Activated naive CD4-positive, alpha-beta T cell treated with anti-CD3 and anti-CD28 coated beads, Interleukin-2, amount 50 U/mL, for 72 hours (primary cell): ENCODE results near the gene EIF3A. TPM values are rescaled to one million over a fixed set of nuclear protein-coding genes. Genes with fewer than 3 reads are reported as not detected.
"Not testable (repeated sequence)": the region's sequence is repeated elsewhere in the genome, so short reads cannot be mapped to it uniquely, and the experiment has no call there.

ENCODE experiments used
- ATAC-seq, 2 donors: fragments of 150-1000 bp; cut with Tn5 transposase; 2 replicates each; pipeline ENCODE4 v1.10.0; 2021; ENCODE audit warnings: mild to moderate bottlenecking in 2 of 2, moderate library complexity in 2 of 2
- DNase-seq, 2 donors: peaks; one replicate each; pipeline ENCODE4 v3.0.0; 2021 to 2022; ENCODE audit warnings: low spot score in 2 of 2
- H3K27ac Mint-ChIP-seq, 2 donors: one replicate each; pipeline ENCODE4 v1.8.0; 2022; ENCODE audit warnings: mild to moderate bottlenecking in 2 of 2, mixed read lengths in 2 of 2
- H3K36me3 Mint-ChIP-seq, 2 donors: one replicate each; pipeline ENCODE4 v1.8.0; 2022; ENCODE audit warnings: mixed read lengths in 2 of 2
- H3K9me3 Mint-ChIP-seq, 2 donors: one replicate each; pipeline ENCODE4 v1.8.0; 2022; ENCODE audit warnings: mixed read lengths in 2 of 2
- total RNA-seq, 2 donors: library from RNA; stranded (reverse); gene quantifications; one replicate each; pipeline ENCODE4 v1.2.3, GENCODE V29; 2022

Gene EIF3A
- total RNA-seq = 100 to 1,000 TPM; 125 to 129 TPM

- H3K9me3 Mint-ChIP-seq = no peaks in the 10 kb centered on the region
- H3K36me3 Mint-ChIP-seq = peaks cover 25 to 36% of the 10 kb centered on the region in 2 donors
- peak; percentile 94 to 97 for DNase-seq
- peak; percentile 90 to 92 for ATAC-seq
- peak within 1 kb of the TSS; percentile 95 to 96 for H3K27ac Mint-ChIP-seq
Measured at GRCh38 chr10:119080521-119081259, at the start of gene EIF3A. Gene EIF3A (minus strand): TSS chr10:119080817. CDS start chr10:119080676, 141 bp downstream.

- Mint-ChIP-seq H3K36me3 (peaks cover 45 to 60% of the 10 kb centered on the region in 2 donors), H3K27ac (peak overlapping the region; percentile 72 to 94), H3K9me3 (peaks cover 3 to 4% of the 10 kb centered on the region in 2 donors)
- DNase-seq (no peak), ATAC-seq (no peak)
Measured at GRCh38 chr10:119129721-119130120, 49.1 kb upstream of the EIF3A start.

- Mint-ChIP-seq H3K9me3 (peaks cover 0 to 3% of the 10 kb centered on the region in 2 donors), H3K36me3 (peaks cover 21 to 31% of the 10 kb centered on the region in 2 donors), H3K27ac (peak overlapping the region in 1 of 2 donors; percentile 29)
- DNase-seq = no peak
- no peak for ATAC-seq
Measured at GRCh38 chr10:119125942-119126341, 45.3 kb upstream of the EIF3A start.

GRCh38 chr10:119120875-119121274 is 40.3 kb upstream of the EIF3A start:
- Mint-ChIP-seq H3K9me3 (no peaks in the 10 kb centered on the region), H3K36me3 (peaks cover 2 to 3% of the 10 kb centered on the region in 2 donors), H3K27ac (no peak overlapping the region)
- no peak for ATAC-seq
- DNase-seq = no peak

GRCh38 chr10:119120413-119120867 is 39.8 kb upstream of the EIF3A start:
- Mint-ChIP-seq H3K9me3 (no peaks in the 10 kb centered on the region), H3K27ac (no peak overlapping the region), H3K36me3 (no peaks in the 10 kb centered on the region)
- peak; percentile 57 to 64 for ATAC-seq
- no peak for DNase-seq

- no peaks in the 10 kb centered on the region for H3K36me3 Mint-ChIP-seq
- no peak overlapping the region for H3K27ac Mint-ChIP-seq
- H3K9me3 Mint-ChIP-seq = no peaks in the 10 kb centered on the region
- ATAC-seq = no peak
- DNase-seq = no peak
Measured at GRCh38 chr10:119119400-119119799, 38.8 kb upstream of the EIF3A start.

- Mint-ChIP-seq H3K36me3 (peaks cover 0 to 5% of the 10 kb centered on the region in 2 donors), H3K9me3 (no peaks in the 10 kb centered on the region), H3K27ac (no peak overlapping the region)
- ATAC-seq (no peak), DNase-seq (no peak)
Measured at GRCh38 chr10:119118231-119118630, 37.6 kb upstream of the EIF3A start.

GRCh38 chr10:119116326-119116951 is 35.8 kb upstream of the EIF3A start:
- no peak overlapping the region for H3K27ac Mint-ChIP-seq
- H3K36me3 Mint-ChIP-seq = peaks cover 0 to 5% of the 10 kb centered on the region in 2 donors

GRCh38 chr10:119115926-119116325 is 35.3 kb upstream of the EIF3A start:
- H3K27ac Mint-ChIP-seq = peak overlapping the region in 1 of 2 donors; percentile 72
- H3K9me3 Mint-ChIP-seq = no peaks in the 10 kb centered on the region
- no peak for ATAC-seq
- H3K36me3 Mint-ChIP-seq = peaks cover 0 to 5% of the 10 kb centered on the region in 2 donors
- no peak for DNase-seq

More at GRCh38 chr10:119116326-119116951, 35.8 kb upstream of the EIF3A start:
- DNase-seq (no peak), ATAC-seq (no peak)
- no peaks in the 10 kb centered on the region for H3K9me3 Mint-ChIP-seq

GRCh38 chr10:119113751-119114732 is 33.4 kb upstream of the EIF3A start:
- Mint-ChIP-seq H3K36me3 (peaks cover 0 to 5% of the 10 kb centered on the region in 2 donors), H3K27ac (no peak overlapping the region), H3K9me3 (no peaks in the 10 kb centered on the region)
- no peak for ATAC-seq
- no peak for DNase-seq

- peaks cover 0 to 5% of the 10 kb centered on the region in 2 donors for H3K36me3 Mint-ChIP-seq
- ATAC-seq = no peak
- no peak for DNase-seq
- no peak overlapping the region for H3K27ac Mint-ChIP-seq
- no peaks in the 10 kb centered on the region for H3K9me3 Mint-ChIP-seq
Measured at GRCh38 chr10:119112056-119112455, 31.4 kb upstream of the EIF3A start.

- not testable (repeated sequence) for H3K9me3 Mint-ChIP-seq, H3K27ac Mint-ChIP-seq, ATAC-seq, DNase-seq, H3K36me3 Mint-ChIP-seq
Measured at GRCh38 chr10:119107771-119108170, 27.2 kb upstream of the EIF3A start.

- not testable (repeated sequence) for ATAC-seq, H3K36me3 Mint-ChIP-seq, H3K27ac Mint-ChIP-seq, H3K9me3 Mint-ChIP-seq, DNase-seq
Measured at GRCh38 chr10:119107106-119107505, 26.5 kb upstream of the EIF3A start.

- DNase-seq, ATAC-seq, H3K36me3 Mint-ChIP-seq, H3K9me3 Mint-ChIP-seq, H3K27ac Mint-ChIP-seq: not testable (repeated sequence)
Measured at GRCh38 chr10:119105899-119106298, 25.3 kb upstream of the EIF3A start.

GRCh38 chr10:119105155-119105554 is 24.5 kb upstream of the EIF3A start:
- H3K27ac Mint-ChIP-seq = no peak overlapping the region
- DNase-seq (no peak), ATAC-seq (no peak)
- peaks cover 0 to 5% of the 10 kb centered on the region in 2 donors for H3K36me3 Mint-ChIP-seq
- H3K9me3 Mint-ChIP-seq = no peaks in the 10 kb centered on the region

GRCh38 chr10:119104654-119105015 is 24.0 kb upstream of the EIF3A start:
- no peak overlapping the region for H3K27ac Mint-ChIP-seq
- no peaks in the 10 kb centered on the region for H3K9me3 Mint-ChIP-seq
- peaks cover 0 to 5% of the 10 kb centered on the region in 2 donors for H3K36me3 Mint-ChIP-seq
- ATAC-seq = peak in 1 of 2 donors; percentile 28
- peak in 1 of 2 donors; percentile 56 for DNase-seq
